Panc1 (cell line): ENCODE data around the gene LAMC3. TPM values are rescaled to one million over a fixed set of nuclear protein-coding genes. Genes with fewer than 3 reads are reported as not detected.

Experiments used
- ATAC-seq: fragments of 200-7000 bp; cut with Tn5 transposase; 2 replicates; pipeline ENCODE4 v1.9.1; 2020; ENCODE audit warnings: mild to moderate bottlenecking, moderate library complexity
- BruUV-seq: library from RNA; stranded (reverse); fragments of 400-500 nt; replicated peaks from 2 replicates; lab custom pipeline; 2021; lab: Mats Ljungman, UMichigan
- CTCF ChIA-PET: fragments of 300-600 bp; sonication (Branson Sonifier 250); formaldehyde crosslinking; loops from one replicate; lab custom pipeline; 2022; ENCODE audit warnings: antibody characterized with exemption; lab: Charles Lee
- POLR2A ChIA-PET: fragments of 300-600 bp; sonication (Branson Sonifier 250); formaldehyde crosslinking; loops from one replicate; lab custom pipeline; 2022; ENCODE audit warnings: antibody characterized with exemption; lab: Charles Lee
- DNase-seq: peaks from one replicate; pipeline ENCODE4 v3.0.0-alpha.2; 2010; ENCODE audit warnings: low read depth, low spot score
- H3K27ac ChIP-seq: 2 replicates; pipeline ENCODE4 v1.5.1; 2011; ENCODE audit warnings: mild to moderate bottlenecking, low read length, inconsistent platforms
- H3K27me3 ChIP-seq: fragments of 200-500 bp; sonication (Bioruptor generic); 2 replicates; pipeline ENCODE4 v1.6.0; 2014; ENCODE audit warnings: low read length, inconsistent platforms; ENCODE audit not compliant: control insufficient read depth, insufficient read depth
- H3K36me3 ChIP-seq: fragments of 200-500 bp; sonication (Bioruptor generic); 2 replicates; pipeline ENCODE4 v1.5.1; 2014; ENCODE audit warnings: inconsistent platforms, mild to moderate bottlenecking, low read length, moderate library complexity; ENCODE audit not compliant: control insufficient read depth, insufficient read depth
- H3K4me1 ChIP-seq: 2 replicates; pipeline ENCODE4 v1.5.1; 2011; ENCODE audit warnings: inconsistent platforms, mild to moderate bottlenecking, low read length, moderate library complexity; ENCODE audit not compliant: control insufficient read depth, insufficient read depth
- H3K4me3 ChIP-seq, 2 experiments: 2 replicates each; pipeline ENCODE4 v1.5.1; 2011 to 2012; ENCODE audit warnings: low read depth in 2 of 2, low read length in 2 of 2, mild to moderate bottlenecking in 2 of 2, inconsistent platforms in 1 of 2, moderate library complexity in 1 of 2
- H3K9me3 ChIP-seq: fragments of 200-500 bp; sonication (Bioruptor generic); 2 replicates; pipeline ENCODE4 v1.5.1; 2014; ENCODE audit warnings: low read depth, mild to moderate bottlenecking, inconsistent platforms, low read length, moderate library complexity; ENCODE audit not compliant: control insufficient read depth, insufficient read depth
- POLR2AphosphoS5 ChIP-seq: IDR thresholded peaks from 2 replicates; pipeline ENCODE4 v1.6.1; 2012; ENCODE audit warnings: mild to moderate bottlenecking, low read depth, low read length, moderate library complexity
- SIN3A ChIP-seq: IDR thresholded peaks from 2 replicates; pipeline ENCODE4 v1.6.1; 2012; ENCODE audit warnings: low read depth, mild to moderate bottlenecking, low read length, moderate library complexity, borderline replicate concordance; ENCODE audit not compliant: insufficient read depth
- TCF7L2 ChIP-seq: IDR thresholded peaks from 2 replicates; pipeline ENCODE4 v1.6.1; 2011; ENCODE audit warnings: mild to moderate bottlenecking, low read depth, low read length, inconsistent platforms
- in situ Hi-C: cut with HindIII; loops from 2 replicates; pipeline ENCODE4 v1.10.0; 2016; ENCODE audit warnings: low sequenced_read_pairs, low pct_unique_long_range_greater_than_20kb
- intact Hi-C: fragments of 100-400 bp; cut with micrococcal nuclease; formaldehyde crosslinking; loops from one replicate; pipeline ENCODE4 v1.10.0; 2022; ENCODE audit not compliant: unreplicated experiment
- total RNA-seq: library from RNA; stranded (reverse); gene quantifications from one replicate; pipeline ENCODE4 v1.2.1, GENCODE V29; 2021; ENCODE audit not compliant: unreplicated experiment
- TF ChIP-seq, protein P1 (sequence below): fragments of 450-650 bp; IDR thresholded peaks from 2 replicates; pipeline ENCODE4 v1.5.1; 2017; ENCODE audit warnings: mild to moderate bottlenecking
- TF ChIP-seq, protein P2 (sequence below), 2 experiments: IDR thresholded peaks; 2 replicates each; pipeline ENCODE4 v1.6.1; 2011 to 2012; ENCODE audit warnings: low read depth in 2 of 2, control low read depth in 1 of 2, low read length in 1 of 2, mild to moderate bottlenecking in 1 of 2, moderate library complexity in 1 of 2; ENCODE audit not compliant: insufficient read depth in 1 of 2

Gene LAMC3
- total RNA-seq, 1 experiment from 2014 or later = 16.4 TPM

DNA sequence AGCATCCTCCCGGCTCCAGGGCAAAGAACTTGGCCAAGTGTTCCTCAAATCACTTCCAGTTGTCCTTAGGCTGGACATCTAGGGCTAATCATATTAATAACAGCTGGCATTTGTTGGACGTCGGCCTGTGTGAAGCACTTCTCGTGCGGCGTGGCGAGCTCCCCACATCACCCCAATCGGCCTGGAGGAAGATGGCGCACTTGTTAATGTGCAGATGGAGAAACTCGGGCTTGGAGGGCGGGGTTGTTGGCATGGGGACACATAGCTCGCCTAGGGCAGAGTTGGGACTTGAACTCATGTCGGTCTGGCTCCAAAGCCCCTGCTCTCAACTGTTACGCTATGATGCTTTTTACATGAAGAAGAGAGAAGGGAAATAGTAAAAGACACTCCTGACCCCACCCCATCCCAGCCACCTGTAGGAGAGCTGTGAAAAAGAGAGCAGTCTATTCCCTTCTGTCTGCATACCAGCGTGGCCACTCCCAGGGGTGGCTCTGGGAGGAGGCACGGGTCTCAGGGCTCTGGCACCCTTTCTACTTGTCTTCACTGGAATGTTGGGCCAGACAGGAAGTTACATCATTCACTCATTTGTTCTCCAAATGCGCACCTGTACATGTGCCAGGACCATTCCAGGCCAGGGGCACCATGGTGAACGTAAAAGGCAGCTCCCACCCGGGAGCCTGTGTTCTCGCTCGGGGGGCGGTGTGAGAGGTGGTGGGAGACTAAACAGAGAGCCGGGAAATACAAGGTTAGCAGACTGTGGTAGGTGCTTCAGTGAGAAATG is 103.6 kb downstream of the LAMC3 start:
- POLR2A ChIA-PET = no interaction called here
- intact Hi-C loops (no loop called here), in situ Hi-C loops (no loop called here)
- DNase-seq (no peak), ATAC-seq (no peak)
- Histone ChIP-seq H3K4me3 (no peak overlapping the region), H3K4me1 (no peaks in the 10 kb centered on the region), H3K27me3 (no peaks in the 10 kb centered on the region), H3K9me3 (no peaks in the 10 kb centered on the region), H3K27ac (no peak overlapping the region), H3K36me3 (no peaks in the 10 kb centered on the region)
- TF ChIP-seq SIN3A (no peak), POLR2AphosphoS5 (no peak), TCF7L2 (no peak)
- TF ChIP-seq, protein P1, sequence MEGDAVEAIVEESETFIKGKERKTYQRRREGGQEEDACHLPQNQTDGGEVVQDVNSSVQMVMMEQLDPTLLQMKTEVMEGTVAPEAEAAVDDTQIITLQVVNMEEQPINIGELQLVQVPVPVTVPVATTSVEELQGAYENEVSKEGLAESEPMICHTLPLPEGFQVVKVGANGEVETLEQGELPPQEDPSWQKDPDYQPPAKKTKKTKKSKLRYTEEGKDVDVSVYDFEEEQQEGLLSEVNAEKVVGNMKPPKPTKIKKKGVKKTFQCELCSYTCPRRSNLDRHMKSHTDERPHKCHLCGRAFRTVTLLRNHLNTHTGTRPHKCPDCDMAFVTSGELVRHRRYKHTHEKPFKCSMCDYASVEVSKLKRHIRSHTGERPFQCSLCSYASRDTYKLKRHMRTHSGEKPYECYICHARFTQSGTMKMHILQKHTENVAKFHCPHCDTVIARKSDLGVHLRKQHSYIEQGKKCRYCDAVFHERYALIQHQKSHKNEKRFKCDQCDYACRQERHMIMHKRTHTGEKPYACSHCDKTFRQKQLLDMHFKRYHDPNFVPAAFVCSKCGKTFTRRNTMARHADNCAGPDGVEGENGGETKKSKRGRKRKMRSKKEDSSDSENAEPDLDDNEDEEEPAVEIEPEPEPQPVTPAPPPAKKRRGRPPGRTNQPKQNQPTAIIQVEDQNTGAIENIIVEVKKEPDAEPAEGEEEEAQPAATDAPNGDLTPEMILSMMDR = no peak
- TF ChIP-seq, protein P2, sequence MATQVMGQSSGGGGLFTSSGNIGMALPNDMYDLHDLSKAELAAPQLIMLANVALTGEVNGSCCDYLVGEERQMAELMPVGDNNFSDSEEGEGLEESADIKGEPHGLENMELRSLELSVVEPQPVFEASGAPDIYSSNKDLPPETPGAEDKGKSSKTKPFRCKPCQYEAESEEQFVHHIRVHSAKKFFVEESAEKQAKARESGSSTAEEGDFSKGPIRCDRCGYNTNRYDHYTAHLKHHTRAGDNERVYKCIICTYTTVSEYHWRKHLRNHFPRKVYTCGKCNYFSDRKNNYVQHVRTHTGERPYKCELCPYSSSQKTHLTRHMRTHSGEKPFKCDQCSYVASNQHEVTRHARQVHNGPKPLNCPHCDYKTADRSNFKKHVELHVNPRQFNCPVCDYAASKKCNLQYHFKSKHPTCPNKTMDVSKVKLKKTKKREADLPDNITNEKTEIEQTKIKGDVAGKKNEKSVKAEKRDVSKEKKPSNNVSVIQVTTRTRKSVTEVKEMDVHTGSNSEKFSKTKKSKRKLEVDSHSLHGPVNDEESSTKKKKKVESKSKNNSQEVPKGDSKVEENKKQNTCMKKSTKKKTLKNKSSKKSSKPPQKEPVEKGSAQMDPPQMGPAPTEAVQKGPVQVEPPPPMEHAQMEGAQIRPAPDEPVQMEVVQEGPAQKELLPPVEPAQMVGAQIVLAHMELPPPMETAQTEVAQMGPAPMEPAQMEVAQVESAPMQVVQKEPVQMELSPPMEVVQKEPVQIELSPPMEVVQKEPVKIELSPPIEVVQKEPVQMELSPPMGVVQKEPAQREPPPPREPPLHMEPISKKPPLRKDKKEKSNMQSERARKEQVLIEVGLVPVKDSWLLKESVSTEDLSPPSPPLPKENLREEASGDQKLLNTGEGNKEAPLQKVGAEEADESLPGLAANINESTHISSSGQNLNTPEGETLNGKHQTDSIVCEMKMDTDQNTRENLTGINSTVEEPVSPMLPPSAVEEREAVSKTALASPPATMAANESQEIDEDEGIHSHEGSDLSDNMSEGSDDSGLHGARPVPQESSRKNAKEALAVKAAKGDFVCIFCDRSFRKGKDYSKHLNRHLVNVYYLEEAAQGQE (IDR thresholded peaks at IDR 0.05; ENCODE audit: insufficient read depth in 1 of 2, low read depth in 2 of 2, low read length in 1 of 2) = no peak
- CTCF ChIA-PET = no interaction called here
- BruUV-seq = no TSS peak

DNA sequence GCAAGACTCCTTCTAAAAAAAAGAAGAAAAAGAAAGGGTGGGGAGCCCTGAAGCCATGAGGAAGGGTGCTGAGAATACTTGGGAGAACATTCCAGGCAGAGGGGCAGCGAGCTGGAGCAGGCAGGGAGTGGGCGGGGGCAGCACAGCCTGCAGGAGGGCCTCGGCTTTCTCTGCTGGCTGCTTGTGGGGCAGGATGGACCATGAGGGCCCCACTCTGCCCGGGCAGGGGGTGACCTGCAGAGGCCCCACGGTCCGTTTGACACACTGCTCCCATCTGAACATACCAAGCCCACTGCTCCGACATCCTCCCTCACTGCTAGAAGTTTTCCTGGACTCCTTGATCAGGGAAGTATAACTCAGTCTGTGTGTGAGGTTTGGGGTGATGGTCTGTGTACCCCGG is 104.7 kb downstream of the LAMC3 start:
- Histone ChIP-seq H3K36me3 (no peaks in the 10 kb centered on the region), H3K9me3 (no peaks in the 10 kb centered on the region), H3K27ac (no peak overlapping the region), H3K4me1 (no peaks in the 10 kb centered on the region), H3K27me3 (no peaks in the 10 kb centered on the region), H3K4me3 (no peak overlapping the region)
- ATAC-seq (no peak), DNase-seq (no peak)
- TF ChIP-seq SIN3A (no peak), TCF7L2 (no peak), POLR2AphosphoS5 (no peak)
- TF ChIP-seq, protein P1 = no peak
- TF ChIP-seq, protein P2 (IDR thresholded peaks at IDR 0.05; ENCODE audit: insufficient read depth in 1 of 2, low read depth in 2 of 2, low read length in 1 of 2) = no peak
- no TSS peak for BruUV-seq
- POLR2A ChIA-PET = no interaction called here
- intact Hi-C loops (no loop called here), in situ Hi-C loops (no loop called here)
- CTCF ChIA-PET = interaction anchor here (0.6 kb wide), 1 partner anchor 121 kb away, joined by 6 read pairs; no protein-coding TSS in a partner anchor
